Activated CD8-positive, alpha-beta memory T cell treated with anti-CD3 and anti-CD28 coated beads for 36 hours (primary cell): ENCODE results near the gene VWA3A. TPM values are rescaled to one million over a fixed set of nuclear protein-coding genes. Genes with fewer than 3 reads are reported as not detected.

Source experiments
- total RNA-seq, 2 experiments: library from RNA; stranded (reverse); gene quantifications; one replicate each; pipeline ENCODE4 v1.2.3, GENCODE V29; 2021

The VWA3A gene
- total RNA-seq, 2 experiments from 2014 or later, result 0.08 TPM; not detected in 1

Other genes starting within 250 kb of the VWA3A start
- 100 to 1,000 TPM; 128 to 137 TPM for gene NPIPB4, start 234.8 kb upstream of the VWA3A start, total RNA-seq
- 100 to 1,000 TPM; 213 to 237 TPM for gene UQCRC2, start 139.2 kb upstream of the VWA3A start, total RNA-seq
- gene PDZD9, start 91.4 kb upstream of the VWA3A start, total RNA-seq, result not detected
- 1 to 10 TPM; 8.7 to 9.3 TPM for gene MOSMO, start 84.4 kb upstream of the VWA3A start, total RNA-seq
- gene SDR42E2, start 70.0 kb downstream of the VWA3A start, total RNA-seq, result not detected
- gene EEF2K, start 113.7 kb downstream of the VWA3A start, total RNA-seq, result 10 to 100 TPM; 29.7 to 31.0 TPM
- 100 to 1,000 TPM; 108 to 113 TPM for gene POLR3E, start 204.9 kb downstream of the VWA3A start, total RNA-seq